ENCODE measurements around the gene CDC42. TPM values are rescaled to one million over a fixed set of nuclear protein-coding genes. Genes with fewer than 3 reads are reported as not detected.

Gene CDC42
- total RNA-seq, 1 donor from 2014 or later, result 339 TPM

DNA sequence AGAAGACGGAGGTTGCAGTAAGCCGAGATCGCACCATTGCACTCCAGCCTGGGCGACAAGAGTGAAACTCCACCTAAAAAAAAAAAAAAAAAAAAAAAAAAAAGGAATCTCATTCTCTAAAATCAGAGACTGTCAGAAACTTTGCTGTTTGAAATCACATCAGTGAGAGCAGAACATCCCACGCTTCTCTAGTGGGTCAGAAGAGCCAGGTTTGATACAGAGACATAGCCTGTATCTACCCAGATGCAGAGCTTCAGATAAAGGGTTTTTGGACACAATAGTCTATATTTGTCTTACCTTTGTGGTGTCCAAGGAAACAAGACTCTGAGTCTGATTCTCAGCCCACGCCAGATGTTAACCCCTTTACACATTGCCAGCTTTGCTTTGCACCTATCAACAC, 31.4 kb upstream of the CDC42 start:
- no peak overlapping the region for H3K4me3 ChIP-seq (ENCODE audit: low read depth, low read length)
- TF ChIP-seq, protein P1, sequence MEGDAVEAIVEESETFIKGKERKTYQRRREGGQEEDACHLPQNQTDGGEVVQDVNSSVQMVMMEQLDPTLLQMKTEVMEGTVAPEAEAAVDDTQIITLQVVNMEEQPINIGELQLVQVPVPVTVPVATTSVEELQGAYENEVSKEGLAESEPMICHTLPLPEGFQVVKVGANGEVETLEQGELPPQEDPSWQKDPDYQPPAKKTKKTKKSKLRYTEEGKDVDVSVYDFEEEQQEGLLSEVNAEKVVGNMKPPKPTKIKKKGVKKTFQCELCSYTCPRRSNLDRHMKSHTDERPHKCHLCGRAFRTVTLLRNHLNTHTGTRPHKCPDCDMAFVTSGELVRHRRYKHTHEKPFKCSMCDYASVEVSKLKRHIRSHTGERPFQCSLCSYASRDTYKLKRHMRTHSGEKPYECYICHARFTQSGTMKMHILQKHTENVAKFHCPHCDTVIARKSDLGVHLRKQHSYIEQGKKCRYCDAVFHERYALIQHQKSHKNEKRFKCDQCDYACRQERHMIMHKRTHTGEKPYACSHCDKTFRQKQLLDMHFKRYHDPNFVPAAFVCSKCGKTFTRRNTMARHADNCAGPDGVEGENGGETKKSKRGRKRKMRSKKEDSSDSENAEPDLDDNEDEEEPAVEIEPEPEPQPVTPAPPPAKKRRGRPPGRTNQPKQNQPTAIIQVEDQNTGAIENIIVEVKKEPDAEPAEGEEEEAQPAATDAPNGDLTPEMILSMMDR (conservative IDR thresholded peaks at IDR 0.05; ENCODE audit: low read depth, low read length), result no peak
- DNase-seq (ENCODE audit: low read depth), result no peak

DNA sequence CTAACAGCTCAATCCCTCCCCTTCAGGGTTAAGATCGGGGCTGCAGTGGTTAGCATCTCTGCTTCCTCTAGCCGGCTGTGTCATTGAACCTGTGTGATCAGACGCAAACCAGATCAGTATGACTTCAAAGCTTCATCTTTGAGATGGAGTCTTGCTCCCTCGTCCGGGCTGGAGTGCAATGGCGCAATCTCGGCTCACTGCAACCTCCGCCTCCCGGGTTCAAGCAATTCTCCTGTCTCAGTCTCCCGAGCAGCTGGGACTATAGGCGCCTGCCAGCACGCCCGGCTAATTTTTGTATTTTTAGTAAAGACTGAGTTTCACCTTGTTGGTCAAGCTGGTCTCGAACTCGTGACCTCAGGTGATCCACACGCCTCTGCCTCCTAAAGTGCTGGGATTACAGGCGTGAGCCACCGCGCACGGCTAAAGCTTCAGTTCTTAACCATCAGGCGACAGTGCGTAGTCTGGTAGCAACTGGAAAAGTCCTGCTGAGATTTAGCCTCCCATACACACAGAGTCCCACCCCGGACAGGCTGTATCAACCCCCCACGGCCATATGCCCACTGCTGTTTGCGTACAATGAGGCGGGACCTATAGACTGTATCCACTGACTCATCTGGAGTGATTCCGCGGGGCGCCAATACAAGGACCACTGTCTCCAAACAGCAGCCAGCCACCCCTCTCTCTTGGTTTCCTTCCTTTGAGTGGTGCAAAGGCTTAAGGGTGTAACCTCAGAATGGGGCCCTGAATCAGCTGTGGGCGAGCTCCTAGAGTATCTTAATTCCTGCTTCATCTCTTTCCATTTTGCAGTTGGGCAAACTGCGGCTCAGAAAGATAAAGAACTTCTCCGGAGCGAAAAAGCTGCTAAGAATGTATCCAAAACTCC, 27.8 kb upstream of the CDC42 start:
- peak overlapping the region; percentile 99 for H3K4me3 ChIP-seq (ENCODE audit: low read depth, low read length)
- TF ChIP-seq, protein P1 (conservative IDR thresholded peaks at IDR 0.05; ENCODE audit: low read depth, low read length), result no peak
- DNase-seq (ENCODE audit: low read depth), result no peak

DNA sequence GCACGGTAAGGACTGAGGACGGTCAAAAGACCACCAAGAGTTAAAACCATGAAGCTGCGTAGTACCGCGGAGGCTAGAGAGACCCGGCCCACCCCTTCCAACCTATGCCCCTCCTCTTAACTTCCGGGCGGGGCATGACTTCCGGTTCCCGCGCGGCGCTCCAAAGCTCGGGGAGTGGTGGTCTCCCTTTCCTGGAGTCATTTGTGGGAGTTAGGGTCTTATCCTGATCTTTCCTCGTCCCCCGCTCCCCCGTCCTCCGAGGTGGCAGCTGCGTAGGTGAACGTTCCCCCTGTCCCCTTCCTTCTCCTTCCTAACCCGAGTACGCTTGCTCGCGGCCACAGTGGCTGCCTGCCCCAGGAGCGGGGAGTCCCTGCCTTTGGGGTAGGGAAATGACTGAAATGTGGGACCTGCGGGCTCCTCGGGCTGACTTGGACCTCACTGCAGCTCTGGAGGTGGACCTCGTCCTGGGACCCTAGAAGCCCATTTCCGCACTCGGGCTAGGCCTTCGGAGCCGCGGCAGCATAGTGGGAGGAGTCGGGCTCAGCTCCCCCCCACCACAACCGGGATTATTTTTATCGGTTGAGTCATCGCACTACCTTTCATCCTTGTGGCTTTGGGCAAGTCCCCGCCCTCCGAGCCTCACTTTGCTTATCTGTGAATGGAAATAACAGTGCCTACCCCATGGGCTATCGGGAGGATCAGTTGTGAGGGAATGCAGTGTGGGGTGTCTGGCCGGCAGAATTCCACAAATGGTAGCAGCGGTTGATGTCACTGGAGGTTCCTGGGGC, 26.9 kb upstream of the CDC42 start:
- peak overlapping the region; percentile 99 for H3K4me3 ChIP-seq (ENCODE audit: low read depth, low read length)
- TF ChIP-seq, protein P1 (conservative IDR thresholded peaks at IDR 0.05; ENCODE audit: low read depth, low read length), result no peak
- peak; percentile 46 for DNase-seq (ENCODE audit: low read depth)

DNA sequence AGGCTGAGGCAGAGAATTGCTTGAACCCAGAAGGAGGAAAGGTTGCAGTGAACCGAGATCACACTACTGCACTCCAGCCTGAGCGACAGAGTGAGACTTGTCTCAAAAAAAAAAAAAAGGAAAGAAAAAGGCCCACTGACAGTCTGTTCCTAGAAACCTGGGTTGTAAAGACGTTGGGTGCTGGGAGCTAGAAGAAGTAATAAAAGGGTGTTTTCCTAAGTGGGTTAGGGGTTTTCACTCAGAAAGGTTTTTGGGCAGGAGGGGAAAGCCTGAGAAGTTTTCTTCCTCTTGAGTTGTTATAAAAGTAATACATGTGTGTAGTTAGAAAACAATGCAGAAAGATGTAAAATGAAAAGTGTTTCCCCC, 25.6 kb upstream of the CDC42 start:
- no peak overlapping the region for H3K4me3 ChIP-seq (ENCODE audit: low read depth, low read length)
- DNase-seq (ENCODE audit: low read depth), result no peak
- TF ChIP-seq, protein P1 (conservative IDR thresholded peaks at IDR 0.05; ENCODE audit: low read depth, low read length), result no peak

DNA sequence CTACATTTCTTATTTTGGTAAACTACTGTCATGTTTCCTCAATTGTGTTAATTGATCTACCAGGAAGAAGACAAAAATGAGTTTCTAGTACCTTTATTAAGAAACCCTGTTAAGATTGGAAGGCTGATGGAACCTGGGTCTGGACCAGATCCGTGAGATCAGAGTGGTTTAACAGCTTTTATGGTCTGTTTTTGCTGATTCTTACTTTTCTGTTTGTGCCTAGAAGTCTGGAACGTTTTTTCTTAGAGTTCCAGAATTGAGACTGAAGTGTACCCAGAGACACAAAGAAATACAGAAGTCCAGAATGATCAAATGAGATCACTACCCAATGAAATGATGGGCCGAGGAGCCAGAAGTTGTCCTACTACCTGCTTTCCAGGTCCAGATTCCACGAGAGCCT, 22.5 kb upstream of the CDC42 start:
- DNase-seq (ENCODE audit: low read depth), result no peak
- TF ChIP-seq, protein P1 (conservative IDR thresholded peaks at IDR 0.05; ENCODE audit: low read depth, low read length), result no peak
- H3K4me3 ChIP-seq (ENCODE audit: low read depth, low read length), result no peak overlapping the region

DNA sequence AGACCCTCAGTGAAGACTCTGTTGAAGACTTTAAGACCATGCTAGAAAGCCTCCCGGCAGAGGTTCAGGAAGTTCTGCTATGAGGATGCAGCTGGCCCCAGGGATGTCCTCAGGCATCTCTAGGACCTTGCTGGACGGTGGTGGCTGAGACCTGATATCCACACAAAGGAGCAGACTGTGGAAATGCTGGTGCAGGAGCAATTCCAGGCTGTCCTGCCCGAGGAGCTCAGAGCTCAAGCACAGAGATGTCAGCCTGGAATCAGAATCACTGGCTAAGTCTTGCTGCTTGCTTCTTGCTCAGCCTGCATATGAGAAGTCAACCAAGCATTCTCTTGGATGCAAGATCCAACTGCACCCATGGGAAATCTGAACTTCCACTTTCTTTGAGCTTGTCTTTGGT, 22.0 kb upstream of the CDC42 start:
- TF ChIP-seq, protein P1 (conservative IDR thresholded peaks at IDR 0.05; ENCODE audit: low read depth, low read length), result no peak
- no peak for DNase-seq (ENCODE audit: low read depth)
- H3K4me3 ChIP-seq (ENCODE audit: low read depth, low read length), result no peak overlapping the region

Measured in epithelial cell of proximal tubule (primary cell).